Inflammatory macrophage treated with lipopolysaccharide for 4 hours (primary cell): ENCODE data around the gene STIL.
"Not testable (repeated sequence)": the region's sequence is repeated elsewhere in the genome, so short reads cannot be mapped to it uniquely, and the experiment has no call there.

Experiments
- DNase-seq: peaks from one replicate; pipeline ENCODE4 v3.0.0-alpha.2; 2020

STIL gene

DNA sequence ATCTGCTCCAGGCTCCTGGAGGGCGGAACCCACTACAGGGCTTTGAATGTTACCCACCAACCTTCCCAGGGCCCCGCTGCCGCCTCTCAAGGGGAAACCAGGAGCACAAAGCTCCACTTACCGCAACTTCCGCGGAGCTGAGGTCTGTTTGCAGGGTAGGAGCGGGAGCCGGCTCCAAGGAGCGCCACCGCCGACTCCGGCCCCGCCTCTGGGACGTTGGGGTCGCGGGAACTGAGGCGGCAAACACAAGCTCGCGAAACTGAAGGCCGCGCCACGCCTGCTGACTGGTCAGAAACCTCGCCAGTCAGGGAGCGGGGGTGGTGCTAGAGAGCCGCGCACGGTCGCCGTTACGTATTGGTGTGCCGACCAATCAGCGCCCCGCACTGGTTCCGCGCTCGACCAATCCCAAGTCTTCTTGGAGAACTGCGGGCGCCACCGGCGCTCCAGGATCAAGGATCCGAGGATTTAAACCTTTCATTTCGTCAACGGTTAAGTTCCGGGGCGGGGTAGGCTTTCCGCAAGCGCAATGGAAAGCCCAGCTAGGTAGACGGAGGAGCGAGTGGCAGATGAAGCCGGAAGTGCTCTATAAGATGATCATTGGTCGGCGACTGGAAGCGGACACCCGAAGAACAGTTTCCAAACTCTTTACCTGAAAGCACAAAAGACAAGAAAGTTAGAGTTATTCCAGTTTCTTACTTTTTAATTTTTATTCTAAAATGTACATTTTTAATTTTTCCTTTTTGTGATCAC is at the start of gene STIL:
STIL (minus strand) TSS at position 233 of the 750 bp plus-strand sequence. CDS start 3,828 bp downstream, outside the sequence.
- peak; percentile 100 for DNase-seq

DNA sequence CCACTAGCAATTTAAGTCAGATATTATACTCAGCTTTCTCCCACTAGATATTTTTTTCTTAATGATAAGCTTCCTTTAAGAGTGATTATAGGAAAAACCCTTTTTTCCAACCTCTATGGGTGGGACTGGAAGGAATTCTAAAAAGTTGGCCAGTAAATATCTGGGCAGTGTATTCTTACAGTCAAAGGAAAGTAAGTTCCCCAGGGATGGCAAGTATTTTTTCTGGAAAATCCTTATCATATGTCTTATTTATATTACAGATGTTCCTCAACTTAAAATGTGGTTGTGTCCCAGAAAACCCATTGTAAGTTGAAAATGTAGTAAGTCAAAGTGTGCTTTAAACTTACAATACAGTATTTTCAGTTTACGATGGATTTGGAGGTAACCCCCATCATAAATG is 48.9 kb upstream of the STIL start:
- no peak for DNase-seq

DNA sequence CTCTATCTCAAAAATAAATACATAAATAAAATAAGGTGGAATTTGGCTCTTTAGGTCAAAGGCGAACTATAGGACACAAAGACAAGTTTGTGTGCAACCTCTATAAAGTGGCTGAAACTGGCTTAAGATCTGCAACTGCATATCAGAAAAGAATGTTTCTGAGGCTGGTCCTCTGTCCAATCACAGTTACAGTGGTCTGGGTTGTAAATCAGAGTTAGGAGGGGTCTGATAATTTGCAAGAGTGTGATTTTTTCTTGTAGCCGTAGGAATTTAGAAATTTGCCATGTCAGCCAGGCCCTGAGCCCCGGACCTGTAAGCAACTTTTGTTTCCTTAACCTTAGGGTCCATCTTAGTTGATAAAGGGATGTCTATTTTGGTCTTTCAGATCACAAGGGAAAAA is 47.4 kb upstream of the STIL start:
- DNase-seq = no peak

DNA sequence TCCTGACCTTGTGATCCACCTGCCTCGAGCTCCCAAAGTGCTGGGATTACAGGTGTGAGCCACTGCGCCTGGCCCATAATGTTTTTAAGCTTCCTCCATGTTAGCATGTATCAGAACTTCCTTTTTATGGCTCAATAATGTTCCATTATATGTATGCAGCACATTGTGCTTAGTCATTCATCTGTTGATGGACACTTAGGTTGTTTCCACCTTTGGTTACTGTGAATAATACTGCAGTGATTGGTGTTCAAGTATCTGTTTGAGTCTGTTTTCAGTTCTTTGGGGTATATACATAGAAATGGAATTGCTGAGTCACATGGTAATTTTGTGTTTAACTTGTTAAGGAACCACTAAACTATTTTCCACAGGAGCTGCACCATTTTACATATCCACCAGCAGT is 37.4 kb upstream of the STIL start:
- DNase-seq = peak; percentile 7

DNA sequence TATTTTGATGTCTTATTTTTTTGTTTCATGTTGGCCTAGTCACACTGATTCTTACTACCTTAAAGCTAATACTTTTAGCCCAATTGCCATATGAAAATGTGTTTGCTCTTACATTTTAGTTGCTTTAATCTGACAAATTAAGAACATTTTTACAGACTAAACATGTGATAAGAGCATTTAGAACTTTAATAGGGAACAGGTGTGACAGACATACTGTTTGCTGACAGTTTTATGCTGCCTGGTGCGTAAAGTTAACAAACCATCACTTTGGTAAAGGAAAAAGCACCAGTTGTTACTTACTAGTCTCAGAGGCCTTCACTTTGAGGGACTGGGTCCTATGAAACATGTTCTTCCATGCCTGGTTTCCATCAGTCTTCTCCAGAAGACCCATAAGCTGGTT is 34.3 kb upstream of the STIL start:
- no peak for DNase-seq

DNA sequence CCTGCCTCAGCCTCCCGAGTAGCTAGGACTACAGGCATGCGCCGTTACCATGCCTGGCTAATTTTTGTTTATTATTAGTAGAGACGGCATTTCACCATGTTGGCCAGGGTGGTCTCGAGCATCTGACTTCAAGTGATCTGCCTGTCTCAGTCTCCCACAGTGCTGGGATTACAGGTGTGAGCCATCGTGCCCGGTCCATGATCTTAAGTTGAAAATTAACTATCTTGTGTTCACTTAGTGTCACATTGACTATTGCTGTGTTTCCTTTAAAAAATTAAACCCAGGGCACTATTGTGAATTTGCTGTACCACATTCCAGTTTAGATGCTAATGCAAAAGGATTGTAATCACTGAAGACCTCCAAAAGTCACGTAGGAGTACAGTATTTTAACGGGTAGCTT is 33.8 kb upstream of the STIL start:
- no peak for DNase-seq

DNA sequence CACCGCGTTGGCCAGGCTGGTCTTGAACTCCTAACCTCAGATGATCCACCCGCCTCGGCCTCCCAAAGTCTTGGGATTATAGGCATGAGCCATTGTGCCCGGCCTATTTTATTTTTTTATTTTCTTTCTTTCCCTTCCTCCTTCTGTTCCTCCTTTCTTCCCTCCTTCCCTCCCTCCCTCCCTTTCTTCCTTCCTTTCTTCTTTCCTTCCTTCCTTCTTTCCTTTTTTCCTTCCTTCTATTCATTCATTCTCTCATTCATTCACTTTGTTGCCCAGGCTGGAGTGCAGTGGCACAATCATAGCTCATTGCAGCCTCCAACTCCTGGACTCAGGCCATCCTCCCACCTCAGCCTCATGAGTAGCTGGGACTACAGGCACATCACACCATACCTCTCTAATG is 33.0 kb upstream of the STIL start:
- DNase-seq = not testable (repeated sequence)

DNA sequence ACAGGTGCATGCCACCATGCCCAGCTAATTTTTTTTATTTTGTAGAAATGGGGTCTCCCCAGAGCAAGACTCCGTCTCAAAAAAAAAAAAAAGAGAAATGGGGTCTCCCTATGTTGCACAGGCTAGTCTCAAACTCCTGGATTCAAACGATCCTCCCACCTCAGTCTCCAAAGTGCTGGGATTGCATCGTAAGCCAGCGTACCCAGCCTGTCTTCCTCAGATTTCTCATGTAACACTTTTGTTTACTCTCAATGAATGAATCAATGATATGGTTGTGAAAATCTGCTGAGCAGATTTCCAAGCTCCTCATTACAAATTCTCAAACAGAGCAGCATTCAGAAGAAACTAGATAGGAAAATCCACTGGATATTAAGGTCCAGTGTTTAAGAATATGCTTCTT is 26.3 kb upstream of the STIL start:
- no peak for DNase-seq

DNA sequence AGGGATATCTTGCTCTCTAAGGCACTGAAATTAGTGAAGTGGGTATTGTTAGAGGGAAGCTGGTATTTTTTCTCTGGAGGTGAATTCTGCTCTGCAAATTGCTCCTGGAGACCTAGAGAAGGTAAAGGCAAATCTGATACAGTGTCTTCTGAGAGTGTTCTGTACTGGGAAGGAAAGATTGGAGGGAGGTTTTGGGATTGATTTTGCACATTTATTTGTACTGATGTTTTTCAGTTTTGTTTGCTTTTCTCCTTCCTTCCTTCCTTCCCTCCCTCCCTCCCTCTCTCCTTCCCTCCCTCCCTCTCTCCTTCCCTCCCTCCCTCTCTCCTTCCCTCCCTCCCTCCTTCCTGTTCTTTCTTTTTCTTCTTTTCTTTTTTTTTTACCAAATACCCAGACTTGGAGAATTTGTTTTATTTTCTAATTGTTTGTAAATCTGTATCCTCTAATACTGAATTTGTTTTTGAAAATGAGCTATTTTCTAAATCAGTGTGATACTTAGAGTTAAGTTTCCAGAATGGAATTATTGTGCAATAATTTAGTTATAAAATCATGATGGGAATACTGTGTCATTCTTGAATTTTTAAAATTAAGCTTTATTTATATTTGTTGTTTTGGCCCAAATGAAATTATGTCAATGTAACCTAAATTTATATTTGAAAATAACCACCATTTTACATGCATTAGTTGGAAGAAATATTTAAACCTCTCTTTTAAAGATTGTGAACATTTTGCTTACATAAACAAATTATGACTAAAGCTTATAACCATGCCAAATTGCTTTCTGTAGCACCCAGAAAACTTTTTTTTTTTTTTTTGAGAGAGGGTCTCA is 24.5 kb upstream of the STIL start:
- no peak for DNase-seq

DNA sequence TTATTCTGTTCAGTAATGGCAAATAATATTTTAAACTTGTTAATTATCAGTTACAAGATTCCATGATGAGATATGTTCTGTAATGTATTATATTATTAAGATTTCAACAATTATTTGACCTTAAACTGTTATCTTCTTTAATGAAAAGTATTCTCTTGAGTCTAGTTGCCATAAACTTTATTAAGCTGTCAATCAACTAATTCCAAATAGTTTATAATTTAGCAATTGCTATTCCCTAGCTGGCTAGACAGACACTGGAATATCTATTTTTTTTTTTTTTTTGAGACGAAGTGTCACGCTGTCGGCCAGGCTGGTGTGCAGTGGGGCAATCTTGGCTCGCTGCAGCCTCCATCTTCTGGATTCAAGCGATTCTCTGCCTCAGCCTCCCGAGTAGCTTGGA is 23.4 kb upstream of the STIL start:
- DNase-seq = no peak

DNA sequence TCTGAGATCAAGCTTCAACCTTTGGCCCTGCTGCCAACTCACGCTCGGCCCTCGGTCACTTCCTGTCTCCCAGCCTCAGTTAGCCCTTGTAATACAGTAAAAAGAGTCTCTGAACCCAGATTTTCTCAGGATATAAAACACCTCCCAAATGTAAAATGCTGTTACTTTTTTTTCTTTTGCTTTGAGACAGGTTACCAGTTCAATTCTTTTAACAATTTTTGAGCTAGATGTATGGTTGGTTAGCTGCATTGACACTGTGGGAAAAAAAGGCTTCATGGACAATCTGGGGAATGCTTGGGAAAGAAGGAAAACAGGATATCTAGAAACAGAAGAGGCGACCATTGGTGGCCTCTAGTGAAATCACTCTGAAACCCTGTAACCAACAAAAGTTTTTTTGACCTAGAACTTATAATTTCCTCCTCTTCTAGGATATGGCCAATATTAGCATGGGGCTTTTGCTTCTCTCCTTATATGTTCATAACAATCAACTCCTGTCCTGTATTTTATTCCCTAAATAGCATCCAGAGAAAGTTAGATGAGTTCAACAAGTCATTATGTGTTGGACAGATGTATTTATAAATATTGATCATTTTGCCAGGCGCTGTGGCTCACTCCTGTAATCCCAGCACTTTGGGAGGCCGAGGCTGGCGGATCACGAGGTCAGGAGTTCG is 21.0 kb upstream of the STIL start:
- DNase-seq = no peak

DNA sequence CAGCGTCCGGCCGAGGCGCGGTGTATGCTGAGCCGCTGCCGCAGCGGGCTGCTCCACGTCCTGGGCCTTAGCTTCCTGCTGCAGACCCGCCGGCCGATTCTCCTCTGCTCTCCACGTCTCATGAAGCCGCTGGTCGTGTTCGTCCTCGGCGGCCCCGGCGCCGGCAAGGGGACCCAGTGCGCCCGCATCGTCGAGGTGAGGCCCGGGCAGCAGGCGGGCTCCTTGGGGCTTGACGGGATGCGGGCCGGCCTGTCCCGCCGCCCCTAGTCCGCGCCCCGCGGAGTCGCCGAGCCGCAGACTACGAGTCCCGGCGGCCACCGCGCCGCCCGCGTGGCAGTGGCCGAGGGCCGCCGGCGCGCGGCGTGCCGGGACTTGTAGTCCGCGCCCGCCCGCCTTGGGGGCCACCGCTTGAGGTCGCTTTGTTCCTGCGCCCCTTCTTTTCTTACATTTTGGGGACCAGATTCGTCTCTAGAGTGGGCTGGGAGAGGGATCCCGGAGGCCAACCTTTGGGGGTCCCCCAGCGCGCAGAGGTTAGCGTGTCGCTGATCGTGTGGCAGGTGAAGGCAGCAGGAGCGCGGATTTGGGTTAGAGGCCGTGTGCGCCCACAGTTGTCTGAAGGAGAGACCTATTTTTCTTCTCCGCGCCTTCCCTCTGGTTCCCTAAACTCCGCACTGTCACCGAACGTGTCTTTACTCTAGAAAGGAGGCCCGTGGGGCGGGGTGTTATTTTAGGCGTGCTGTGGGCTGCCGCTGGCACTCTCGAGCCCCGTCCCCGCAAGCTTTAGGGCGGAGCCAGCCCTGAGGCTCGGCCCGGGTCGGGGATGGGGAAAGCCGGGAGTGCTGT is 20.2 kb upstream of the STIL start:
- DNase-seq = peak; percentile 89

DNA sequence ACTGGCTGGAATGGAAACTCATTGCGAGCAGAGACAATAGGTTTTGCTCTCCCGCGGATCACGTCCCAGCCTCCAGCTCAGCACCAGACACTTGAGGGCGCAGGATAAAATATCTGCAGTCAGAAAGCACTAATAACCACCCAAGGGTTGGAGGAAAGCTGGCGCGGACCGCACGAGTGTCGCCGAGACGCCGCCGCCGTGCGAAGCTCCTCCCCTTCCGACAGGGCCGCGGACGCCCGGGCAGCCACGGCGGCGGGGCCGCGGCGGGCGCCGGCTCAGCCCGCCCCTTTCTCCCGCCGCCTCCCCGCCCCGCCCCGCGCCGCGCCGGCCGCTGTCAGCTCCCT is 19.6 kb upstream of the STIL start, which contains the start of gene CMPK1:
CMPK1 (plus strand) TSS at position 213 of the 344 bp plus-strand sequence. CDS start 156 bp downstream, outside the sequence.
- peak; percentile 80 for DNase-seq

DNA sequence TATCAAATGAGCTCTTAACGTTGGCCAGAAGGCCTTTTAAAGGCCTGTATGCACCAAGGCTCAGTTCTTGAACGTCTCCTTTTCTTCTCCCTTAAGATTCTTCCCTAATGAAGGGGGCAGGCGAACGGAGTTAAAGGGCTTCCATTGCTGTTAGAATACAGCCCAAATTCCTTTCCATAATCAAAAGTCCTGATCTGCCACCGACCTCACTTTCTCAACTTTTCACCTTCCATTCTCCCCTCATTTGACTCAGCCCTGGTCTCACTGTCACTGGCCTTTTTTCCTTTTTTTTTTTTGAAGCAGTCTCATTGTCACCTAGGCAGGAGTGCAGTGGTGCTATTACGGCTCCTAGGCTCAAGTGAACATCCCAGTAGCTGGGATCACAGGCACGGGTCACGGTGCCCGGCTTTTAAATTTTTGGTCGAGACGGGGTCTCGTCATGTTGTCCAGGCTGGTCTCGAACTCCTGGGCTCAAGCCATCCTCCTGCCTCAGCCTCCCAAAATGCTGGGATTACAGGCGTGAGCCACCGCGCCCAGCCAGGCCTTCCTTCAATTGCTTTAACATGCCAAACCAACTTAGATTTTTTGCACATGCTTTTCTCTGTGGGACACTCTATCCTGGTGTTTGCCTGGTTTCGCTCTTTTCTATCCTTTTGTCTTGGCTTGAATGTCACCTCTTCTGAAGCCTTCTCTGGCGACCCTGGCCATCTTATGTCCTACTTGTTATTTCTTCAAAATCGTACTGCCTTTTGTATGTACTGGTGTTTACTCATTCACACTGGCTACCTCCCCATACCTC is 19.0 kb upstream of the STIL start:
- no peak for DNase-seq

DNA sequence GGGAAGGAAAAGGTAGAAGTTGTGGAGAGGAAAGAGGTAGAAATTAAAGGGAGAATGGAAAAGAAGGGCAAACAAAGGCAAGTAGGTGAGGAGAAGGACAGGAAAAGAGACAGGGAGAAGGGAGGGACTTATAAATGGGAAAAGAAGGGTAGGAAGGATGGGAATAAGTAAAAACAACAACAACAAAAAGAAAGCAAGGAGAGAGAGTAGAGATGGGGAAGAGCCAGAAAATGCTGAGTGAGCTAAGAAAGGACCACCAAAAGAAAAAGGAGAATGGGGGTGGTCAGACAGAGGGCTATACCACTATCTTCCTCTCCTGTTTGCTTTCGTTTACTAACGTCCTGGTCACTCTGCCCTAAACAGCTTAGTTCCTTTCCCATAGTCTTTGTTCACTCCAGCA is 17.9 kb upstream of the STIL start:
- DNase-seq = no peak

DNA sequence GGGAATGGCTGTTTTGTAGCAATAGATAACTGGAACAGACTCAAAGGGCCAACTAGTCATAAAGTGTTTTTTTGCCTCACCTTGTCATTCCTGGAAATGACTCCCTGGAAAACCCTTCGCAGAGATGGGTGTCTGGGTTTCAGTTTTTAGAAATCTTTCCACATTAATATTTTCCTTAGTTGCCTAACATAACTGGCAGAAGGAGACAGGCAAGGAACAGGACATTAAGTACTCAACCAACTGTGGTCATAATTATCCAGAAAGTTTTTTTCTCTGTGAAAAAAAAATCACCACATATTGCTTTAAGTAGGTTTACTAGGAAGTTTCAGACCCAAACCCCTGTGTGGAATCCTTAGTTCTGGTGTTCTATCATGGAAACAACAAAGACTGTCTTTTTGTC is 16.3 kb upstream of the STIL start:
- DNase-seq = no peak

DNA sequence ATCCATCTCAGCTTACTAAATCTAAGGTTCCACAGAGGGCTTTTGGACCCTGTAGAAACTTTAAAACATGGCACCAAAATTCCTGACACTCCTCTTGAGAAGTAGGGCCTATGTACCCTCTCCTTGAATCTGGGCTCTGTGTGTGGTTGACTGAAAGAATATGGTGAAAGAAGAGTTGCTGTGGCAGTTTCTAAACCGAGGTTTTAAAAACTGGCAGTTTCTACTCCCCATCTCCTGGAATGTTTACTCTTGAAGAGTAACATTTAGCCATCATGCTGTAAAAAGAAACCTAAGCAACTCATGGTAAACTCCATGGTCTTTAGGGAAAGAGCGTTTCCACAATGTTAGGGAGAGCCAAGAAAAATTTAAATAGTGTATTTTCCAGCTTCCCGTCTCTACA is 15.0 kb upstream of the STIL start:
- no peak for DNase-seq

DNA sequence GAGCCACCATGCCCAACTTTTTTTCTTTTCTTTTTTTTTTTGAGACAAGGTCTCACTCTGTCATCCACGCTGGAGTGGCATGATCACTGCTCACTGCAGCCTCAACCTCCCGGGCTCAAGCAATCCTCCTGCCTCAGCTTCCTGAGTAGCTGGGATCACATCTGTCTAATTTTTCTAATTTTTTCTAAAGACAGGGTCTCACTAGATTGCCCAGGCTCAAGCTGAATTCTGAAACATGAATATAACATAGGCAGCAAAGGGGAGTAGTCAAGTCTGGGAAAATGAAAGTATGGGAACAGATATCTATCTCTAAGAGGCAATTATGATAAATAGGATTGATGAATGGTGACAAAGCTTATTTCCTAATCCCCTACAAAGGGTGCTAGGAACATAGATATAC is 12.3 kb upstream of the STIL start:
- DNase-seq = no peak

DNA sequence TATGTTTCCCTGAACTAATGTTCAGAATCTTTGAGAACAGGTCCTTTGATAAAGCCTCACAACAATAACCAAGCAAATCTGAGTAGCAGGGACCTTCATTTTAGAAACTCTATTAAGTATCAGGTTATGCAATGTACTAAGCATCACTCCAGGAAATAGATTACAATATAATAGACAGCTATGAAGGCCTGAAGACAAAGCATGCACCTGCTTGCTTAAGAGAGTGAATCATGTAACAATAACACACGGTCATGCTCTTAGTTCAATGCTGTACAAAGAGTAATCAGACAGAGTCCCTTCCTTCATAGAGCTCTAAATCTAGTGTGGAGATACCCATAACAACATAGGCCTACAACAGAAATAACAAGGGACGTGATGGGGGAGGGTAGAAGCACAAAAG is 11.6 kb upstream of the STIL start:
- DNase-seq = no peak

DNA sequence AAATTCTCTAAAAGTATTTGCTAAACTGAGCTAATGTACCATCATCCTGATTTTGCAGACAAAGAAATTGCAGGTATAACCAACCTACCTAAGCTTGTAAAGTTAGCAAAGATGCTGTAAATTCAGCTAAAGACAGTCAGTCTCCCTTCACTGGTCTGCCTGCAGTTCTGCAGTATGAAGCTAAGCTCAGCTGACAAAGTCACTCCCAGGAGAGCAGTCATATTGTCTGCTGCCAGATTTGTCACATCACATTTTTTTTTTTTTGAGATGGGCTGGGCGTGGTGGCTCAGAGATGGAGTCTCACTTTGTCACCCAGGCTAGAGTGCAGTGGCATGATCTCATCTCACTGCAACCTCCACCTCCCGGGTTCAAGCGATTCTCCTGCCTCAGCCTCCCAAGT is 10.7 kb upstream of the STIL start:
- DNase-seq = no peak

DNA sequence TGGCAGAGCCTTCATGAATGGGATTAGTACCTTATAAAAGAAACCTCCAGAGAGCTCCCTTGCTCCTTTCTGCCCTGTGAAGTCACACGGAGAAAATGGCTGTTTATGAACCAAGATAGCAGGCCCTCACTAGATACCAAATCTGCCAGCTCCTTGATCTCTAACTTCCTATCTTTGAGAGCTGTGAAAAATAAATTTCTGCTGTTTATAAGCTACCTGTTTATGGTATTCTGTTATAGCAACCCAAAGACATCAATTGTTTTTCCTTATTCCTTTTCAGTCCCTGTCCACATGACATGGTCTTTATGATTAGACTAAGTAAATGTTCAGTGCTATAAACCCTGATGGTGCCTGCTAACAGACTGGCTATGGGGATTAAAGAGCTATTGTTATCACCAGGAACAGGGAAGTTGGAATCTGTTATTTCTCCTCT is 9.7 kb upstream of the STIL start:
- no peak for DNase-seq

DNA sequence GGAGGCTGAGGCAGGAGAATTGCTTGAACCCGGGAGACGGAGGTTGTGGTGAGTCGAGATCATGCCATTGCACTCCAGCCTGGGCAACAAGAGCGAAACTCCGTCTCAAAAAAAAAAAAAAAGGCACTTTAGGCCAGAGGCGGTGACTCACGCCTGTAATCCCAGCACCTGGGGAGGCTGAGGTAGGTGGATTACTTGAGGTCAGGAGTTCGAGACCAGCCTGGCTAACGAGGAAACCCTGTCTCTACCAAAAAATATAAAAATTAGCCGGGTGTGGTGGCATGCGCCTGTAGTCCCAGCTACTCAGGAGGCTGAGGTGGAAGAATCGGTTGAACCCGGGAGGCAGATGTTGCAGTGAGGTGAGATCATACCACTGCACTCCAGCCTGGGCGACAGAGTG is 6.0 kb upstream of the STIL start:
- DNase-seq = not testable (repeated sequence)
